ENCODE measurements around the gene RDM1.
A peak's percentile ranks its signal among the peaks of the same experiment; 100 is the strongest.

RDM1 gene, protein sequence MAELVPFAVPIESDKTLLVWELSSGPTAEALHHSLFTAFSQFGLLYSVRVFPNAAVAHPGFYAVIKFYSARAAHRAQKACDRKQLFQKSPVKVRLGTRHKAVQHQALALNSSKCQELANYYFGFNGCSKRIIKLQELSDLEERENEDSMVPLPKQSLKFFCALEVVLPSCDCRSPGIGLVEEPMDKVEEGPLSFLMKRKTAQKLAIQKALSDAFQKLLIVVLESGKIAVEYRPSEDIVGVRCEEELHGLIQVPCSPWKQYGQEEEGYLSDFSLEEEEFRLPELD

DNA sequence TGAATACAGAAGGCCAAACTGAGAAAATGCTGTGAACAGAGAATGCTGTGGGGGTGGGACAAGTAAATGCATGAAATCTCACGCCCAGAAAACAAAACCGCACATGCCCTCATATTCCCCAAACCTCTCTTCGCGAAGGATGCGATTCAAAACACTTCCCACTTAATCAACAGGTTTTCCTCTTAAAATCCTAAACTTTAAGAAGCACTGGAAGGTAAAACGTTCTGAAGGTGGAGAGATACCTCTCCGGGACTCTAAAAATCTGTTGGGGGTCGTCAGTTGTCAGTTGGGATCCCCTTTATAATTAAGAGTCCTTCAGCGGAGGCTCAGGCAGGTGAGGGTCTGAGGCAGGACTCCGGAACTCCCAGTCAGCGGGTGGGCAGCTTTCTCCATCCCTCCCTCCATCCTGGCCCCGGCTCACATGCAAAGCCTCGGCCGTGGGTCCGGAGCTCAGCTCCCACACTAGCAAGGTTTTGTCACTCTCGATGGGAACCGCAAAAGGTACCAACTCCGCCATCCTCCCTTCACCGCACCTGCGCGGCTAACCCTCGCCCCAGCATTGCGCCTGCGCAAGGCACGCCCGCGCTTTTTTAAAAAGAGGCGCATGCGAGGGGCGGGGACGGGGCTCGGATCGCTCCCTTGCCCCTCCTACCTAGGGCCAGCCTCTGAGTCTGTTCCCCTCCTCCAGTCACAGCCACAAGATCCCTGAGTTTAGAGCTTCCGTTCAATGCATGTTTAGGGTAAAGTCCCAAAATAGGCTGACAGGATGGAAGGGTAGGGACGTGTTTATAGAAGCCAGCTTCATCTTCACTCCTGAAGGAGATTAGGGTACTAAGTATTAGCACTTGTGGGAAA lies at the start of gene RDM1:
Gene RDM1 (minus strand): TSS at position 563 of the 855 bp plus-strand sequence. CDS start 46 bp downstream, at position 517.
- DNase-seq (ENCODE audit: low spot score) (peak; percentile 84), ATAC-seq (ENCODE audit: low read depth) (peak; percentile 97)
- Histone ChIP-seq H3K27me3 (ENCODE audit: insufficient read depth, poor library complexity, severe bottlenecking) (no peaks in the 10 kb centered on the region), H3K36me3 (ENCODE audit: low read depth) (no peaks in the 10 kb centered on the region), H3K27ac (ENCODE audit: poor library complexity, severe bottlenecking) (no peak within 1 kb of the TSS), H3K4me1 (ENCODE audit: insufficient read depth, poor library complexity, severe bottlenecking) (no peaks in the 10 kb centered on the region), H3K9me3 (ENCODE audit: severe bottlenecking) (no peaks in the 10 kb centered on the region), H3K4me3 (ENCODE audit: severe bottlenecking) (peak within 1 kb of the TSS; percentile 45)
- TF ChIP-seq, protein P1, sequence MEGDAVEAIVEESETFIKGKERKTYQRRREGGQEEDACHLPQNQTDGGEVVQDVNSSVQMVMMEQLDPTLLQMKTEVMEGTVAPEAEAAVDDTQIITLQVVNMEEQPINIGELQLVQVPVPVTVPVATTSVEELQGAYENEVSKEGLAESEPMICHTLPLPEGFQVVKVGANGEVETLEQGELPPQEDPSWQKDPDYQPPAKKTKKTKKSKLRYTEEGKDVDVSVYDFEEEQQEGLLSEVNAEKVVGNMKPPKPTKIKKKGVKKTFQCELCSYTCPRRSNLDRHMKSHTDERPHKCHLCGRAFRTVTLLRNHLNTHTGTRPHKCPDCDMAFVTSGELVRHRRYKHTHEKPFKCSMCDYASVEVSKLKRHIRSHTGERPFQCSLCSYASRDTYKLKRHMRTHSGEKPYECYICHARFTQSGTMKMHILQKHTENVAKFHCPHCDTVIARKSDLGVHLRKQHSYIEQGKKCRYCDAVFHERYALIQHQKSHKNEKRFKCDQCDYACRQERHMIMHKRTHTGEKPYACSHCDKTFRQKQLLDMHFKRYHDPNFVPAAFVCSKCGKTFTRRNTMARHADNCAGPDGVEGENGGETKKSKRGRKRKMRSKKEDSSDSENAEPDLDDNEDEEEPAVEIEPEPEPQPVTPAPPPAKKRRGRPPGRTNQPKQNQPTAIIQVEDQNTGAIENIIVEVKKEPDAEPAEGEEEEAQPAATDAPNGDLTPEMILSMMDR (IDR thresholded peaks at IDR 0.05; ENCODE audit: poor library complexity, severe bottlenecking) = no peak

DNA sequence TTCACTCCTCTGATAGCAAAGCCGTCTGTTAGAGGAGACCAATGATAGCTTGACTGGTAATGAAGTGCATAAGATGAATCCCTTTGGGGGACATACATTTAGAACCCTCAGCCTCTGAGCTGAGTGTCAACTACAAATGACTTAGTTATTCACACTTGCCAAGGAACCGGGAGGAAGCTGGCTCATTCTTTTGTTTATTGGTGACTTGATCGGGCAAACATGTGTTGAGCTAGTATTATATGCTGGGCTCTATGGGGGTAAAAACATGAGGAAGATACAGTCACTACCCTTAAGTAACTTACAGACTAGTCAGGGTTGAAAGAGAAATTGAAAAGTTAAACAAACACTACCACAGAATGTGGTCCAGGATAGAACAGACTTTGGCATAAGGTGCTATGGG lies 47.8 kb upstream of the RDM1 start:
- H3K36me3 ChIP-seq (ENCODE audit: low read depth) = no peaks in the 10 kb centered on the region
- DNase-seq (ENCODE audit: low spot score) (no peak), ATAC-seq (ENCODE audit: low read depth) (no peak)
- TF ChIP-seq, protein P1 (IDR thresholded peaks at IDR 0.05; ENCODE audit: poor library complexity, severe bottlenecking) = no peak
- H3K27ac ChIP-seq (ENCODE audit: poor library complexity, severe bottlenecking) = no peak overlapping the region
- H3K27me3 ChIP-seq (ENCODE audit: insufficient read depth, poor library complexity, severe bottlenecking) = no peaks in the 10 kb centered on the region
- H3K4me1 ChIP-seq (ENCODE audit: insufficient read depth, poor library complexity, severe bottlenecking) = peaks cover 8% of the 10 kb centered on the region
- peaks cover 3% of the 10 kb centered on the region for H3K9me3 ChIP-seq (ENCODE audit: severe bottlenecking)
- no peak overlapping the region for H3K4me3 ChIP-seq (ENCODE audit: severe bottlenecking)

DNA sequence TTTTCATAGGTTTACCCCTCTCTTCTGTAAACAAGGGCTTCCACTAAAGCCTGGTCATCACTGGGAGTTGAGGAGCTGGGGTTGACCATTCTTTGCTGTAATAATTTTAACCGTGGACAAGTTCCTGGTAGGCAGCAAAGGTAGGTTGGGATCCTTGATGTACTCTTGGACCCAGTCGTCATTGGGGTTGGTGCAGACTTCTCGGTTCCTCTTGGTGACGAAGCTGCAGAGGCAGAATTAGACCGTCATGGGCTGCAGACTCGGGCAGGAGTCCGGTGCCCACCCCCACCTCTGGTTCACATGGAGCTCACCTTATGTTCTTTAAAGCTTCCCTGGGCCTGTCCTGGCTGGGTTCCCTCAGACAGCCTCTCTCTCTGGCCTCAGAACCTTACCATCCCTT lies 46.9 kb upstream of the RDM1 start:
- TF ChIP-seq, protein P1 (IDR thresholded peaks at IDR 0.05; ENCODE audit: poor library complexity, severe bottlenecking) = no peak
- peaks cover 11% of the 10 kb centered on the region for H3K4me1 ChIP-seq (ENCODE audit: insufficient read depth, poor library complexity, severe bottlenecking)
- DNase-seq (ENCODE audit: low spot score) (no peak), ATAC-seq (ENCODE audit: low read depth) (no peak)
- H3K9me3 ChIP-seq (ENCODE audit: severe bottlenecking) = peaks cover 3% of the 10 kb centered on the region
- no peaks in the 10 kb centered on the region for H3K36me3 ChIP-seq (ENCODE audit: low read depth)
- H3K4me3 ChIP-seq (ENCODE audit: severe bottlenecking) = no peak overlapping the region
- H3K27ac ChIP-seq (ENCODE audit: poor library complexity, severe bottlenecking) = no peak overlapping the region
- no peaks in the 10 kb centered on the region for H3K27me3 ChIP-seq (ENCODE audit: insufficient read depth, poor library complexity, severe bottlenecking)

DNA sequence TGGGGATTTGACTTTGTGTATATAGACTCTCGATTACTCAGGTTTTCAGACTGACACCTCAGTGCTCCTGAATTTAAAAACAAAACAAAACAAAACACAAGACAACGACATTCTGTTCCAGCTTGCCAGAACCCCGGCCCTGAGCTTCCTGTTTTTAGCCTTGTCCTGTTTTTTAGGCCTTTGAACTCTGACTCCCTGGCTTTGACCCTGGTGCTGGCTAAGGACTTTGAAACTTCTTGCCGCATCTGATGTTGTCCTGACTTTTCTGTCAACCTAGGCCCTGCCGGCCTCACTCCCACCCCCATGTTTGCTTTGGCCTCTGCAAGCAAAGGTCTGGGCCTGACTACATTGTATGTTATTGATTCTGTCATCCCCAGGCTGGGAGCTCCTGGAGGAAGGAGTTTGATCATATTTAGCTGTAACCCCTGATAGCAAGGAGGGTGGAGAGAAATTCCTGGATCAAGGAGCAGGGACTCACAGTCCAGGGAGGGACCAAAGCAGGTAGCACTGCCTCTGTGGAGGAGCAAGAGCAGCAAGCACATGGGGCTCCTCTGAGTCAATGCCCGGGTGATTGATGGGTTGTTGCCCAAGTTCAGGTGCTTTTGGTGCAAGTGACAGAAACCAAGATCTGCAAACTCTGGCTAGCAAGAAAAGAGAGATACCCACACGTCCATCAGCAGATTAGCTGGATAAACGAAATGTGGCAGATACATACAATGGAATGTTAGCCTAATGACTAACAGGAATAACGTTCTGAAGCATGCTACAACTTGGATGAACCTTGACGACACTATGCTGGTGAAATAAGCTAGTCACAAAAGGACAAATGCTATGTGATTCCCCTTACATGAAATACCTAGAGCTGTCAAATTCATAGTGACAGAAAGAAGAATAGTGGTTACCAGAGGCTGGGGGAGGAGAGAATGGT lies 43.0 kb upstream of the RDM1 start:
- DNase-seq (ENCODE audit: low spot score) (no peak), ATAC-seq (ENCODE audit: low read depth) (peak; percentile 86)
- H3K36me3 ChIP-seq (ENCODE audit: low read depth) = no peaks in the 10 kb centered on the region
- peaks cover 3% of the 10 kb centered on the region for H3K9me3 ChIP-seq (ENCODE audit: severe bottlenecking)
- H3K27me3 ChIP-seq (ENCODE audit: insufficient read depth, poor library complexity, severe bottlenecking) = no peaks in the 10 kb centered on the region
- H3K4me1 ChIP-seq (ENCODE audit: insufficient read depth, poor library complexity, severe bottlenecking) = peaks cover 11% of the 10 kb centered on the region
- TF ChIP-seq, protein P1 (IDR thresholded peaks at IDR 0.05; ENCODE audit: poor library complexity, severe bottlenecking) = no peak
- peak overlapping the region; percentile 13 for H3K27ac ChIP-seq (ENCODE audit: poor library complexity, severe bottlenecking)
- no peak overlapping the region for H3K4me3 ChIP-seq (ENCODE audit: severe bottlenecking)
